Activated CD4-positive, alpha-beta T cell treated with anti-CD3 and anti-CD28 coated beads, Interleukin-2, amount 50 U/mL, for 1 hour (primary cell): ENCODE data around the gene CERS1.
A peak's percentile ranks its signal among the peaks of the same experiment; 100 is the strongest.

Source experiments
- DNase-seq: peaks from one replicate; pipeline ENCODE4 v3.0.0-alpha.2; 2020

The CERS1 gene

DNA sequence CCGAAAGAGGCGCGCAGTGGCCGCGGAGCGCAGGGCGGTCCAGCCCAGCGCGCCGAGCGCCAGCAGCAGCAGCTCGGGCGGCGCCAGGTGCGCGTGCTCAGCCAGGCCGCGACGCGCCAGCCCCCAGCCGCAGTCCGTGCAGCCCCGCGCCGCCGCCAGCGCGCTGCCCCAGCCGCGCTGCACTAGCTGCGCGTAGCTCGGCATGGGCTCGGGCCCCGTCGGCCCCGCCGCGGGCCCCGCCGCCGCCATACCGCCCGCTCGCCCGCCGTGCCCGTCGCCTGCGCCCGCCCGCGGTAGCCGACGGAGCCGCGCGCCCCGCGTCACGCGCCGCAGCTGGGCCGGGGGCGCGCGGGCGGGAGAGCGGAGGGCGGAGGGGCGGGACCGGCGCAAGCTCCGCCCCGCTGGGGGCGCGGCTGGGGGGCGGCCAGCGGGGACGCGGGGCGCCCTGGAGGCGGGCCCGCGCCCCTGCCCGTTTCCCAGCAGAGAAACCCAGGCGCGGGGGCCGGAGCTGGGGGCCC, at the start of gene CERS1:
Gene CERS1 (minus strand): TSS at position 335 of the 518 bp plus-strand sequence. CDS start 86 bp downstream, at position 249.
- DNase-seq, result no peak

DNA sequence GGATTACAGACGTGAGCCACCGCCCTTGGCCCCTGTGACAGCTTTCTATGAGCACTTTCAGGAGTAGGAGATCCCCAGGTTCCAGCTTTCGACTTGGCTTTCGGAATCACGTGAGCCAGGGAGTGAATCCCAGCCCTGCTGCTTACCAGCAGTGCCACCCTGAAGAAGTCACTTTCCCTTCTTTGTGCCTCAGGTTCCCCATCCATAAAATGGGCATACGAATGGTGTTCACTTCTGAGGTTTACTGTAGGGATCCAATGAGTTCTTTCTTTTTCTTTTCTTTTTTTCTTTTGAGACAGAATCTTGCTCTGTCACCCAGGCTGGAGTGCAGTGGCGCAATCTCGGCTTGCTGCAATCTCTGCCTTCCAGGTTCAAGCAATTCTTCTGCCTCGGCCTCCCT, 49.3 kb upstream of the CERS1 start:
- DNase-seq, result no peak

GRCh38 chr19:18943465-18943864, 47.5 kb upstream of the CERS1 start:
- DNase-seq, result no peak

DNA sequence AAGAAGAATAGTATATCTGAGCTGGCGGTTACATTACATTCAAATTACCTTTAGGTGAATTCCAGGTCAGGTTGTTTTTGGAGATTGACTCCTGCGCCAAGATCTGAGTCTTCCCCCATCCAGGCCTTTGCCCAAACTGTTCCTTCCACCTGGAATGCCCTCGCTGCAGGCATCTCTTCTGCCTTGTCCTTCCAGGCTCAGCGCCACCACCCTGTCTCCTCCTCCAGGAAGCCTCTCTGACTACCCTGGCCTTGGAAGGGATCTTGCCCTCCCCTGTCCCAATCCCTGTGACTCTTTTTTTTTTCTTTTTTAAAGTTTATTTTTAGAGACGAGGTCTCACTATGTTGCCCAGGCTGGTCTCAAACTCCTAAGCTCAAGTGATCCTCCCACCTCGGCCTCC, 46.7 kb upstream of the CERS1 start:
- no peak for DNase-seq

DNA sequence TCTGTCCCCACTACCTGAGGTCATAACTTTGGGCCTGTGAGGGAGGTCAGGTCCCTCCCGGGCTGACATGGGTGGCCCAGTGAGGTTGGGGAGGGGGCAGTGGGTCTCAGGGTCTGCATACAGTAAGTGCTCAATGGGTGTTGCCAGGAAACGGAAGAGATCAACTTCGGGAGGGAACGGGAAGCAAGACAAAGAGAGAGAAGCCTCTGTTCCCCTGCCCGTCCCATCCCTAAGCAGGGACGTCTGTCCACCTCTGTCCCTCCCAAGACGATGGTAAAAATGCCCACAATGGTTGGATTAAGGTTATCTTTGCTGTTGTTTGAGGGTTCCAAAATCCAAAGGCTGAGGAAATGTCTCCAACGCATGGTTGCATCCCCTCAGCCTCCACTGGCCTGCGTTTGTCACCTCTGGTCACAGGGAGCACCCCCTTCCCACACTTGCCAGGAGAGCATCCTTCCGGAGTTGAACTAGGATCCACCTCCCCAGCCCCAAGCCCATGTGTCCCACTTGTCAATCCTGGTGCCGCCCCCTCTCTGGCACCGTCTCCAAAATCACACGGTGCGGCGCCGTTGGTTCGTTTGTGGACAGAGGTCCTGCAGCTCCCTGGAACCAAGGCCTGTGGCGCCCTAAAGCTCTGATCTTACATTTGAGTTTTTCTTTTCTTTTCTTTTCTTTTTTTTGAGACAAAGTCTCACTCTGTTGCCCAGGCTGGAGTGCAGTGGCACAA, 45.8 kb upstream of the CERS1 start:
- no peak for DNase-seq

- DNase-seq, result peak; percentile 76
Measured at GRCh38 chr19:18940769-18941627, 45.0 kb upstream of the CERS1 start, which contains the start of gene HOMER3. TSS of gene HOMER3 (minus strand) at chr19:18941217. CDS start at chr19:18938982, 2,235 bp downstream.

GRCh38 chr19:18939922-18940768, 44.2 kb upstream of the CERS1 start:
- no peak for DNase-seq

DNA sequence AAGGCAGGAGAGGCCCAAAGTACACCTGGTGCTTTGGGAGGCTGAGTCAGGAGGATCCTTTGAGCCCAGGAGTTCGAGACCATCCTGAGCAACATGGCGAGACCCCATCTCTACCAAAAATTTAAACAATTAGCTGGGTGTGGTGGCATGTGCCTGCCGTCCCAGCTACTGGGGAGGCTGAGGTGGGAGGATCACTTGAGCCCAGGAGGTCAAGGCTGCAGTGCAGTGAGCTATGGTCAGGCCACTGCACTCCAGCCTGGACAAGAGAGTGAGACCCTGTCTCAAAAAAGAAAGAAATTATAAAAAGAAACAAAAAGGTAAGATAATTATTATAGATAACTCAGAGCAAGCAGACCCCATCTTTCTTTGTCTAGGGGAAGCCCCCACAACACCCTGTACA, 43.2 kb upstream of the CERS1 start:
- no peak for DNase-seq

DNA sequence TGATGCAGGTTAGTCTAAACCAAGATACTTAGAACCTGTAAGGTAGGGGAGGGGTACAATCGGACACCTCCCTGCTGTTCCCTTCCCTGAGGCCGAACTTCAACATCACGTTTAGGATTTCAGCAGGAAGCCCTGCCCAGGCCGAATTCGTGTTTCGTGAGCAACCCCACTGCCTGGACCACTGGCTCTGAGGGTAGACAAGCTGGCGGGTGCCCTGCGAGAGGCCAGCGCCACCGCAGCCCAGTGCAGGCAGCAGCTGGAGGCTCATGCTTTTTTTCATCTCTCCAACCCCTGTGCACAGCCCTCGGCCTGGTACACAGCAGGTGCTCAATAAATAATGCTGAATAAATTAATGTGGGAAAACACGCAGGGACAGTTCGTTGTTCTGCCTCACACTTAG, 37.3 kb upstream of the CERS1 start:
- DNase-seq, result no peak

DNA sequence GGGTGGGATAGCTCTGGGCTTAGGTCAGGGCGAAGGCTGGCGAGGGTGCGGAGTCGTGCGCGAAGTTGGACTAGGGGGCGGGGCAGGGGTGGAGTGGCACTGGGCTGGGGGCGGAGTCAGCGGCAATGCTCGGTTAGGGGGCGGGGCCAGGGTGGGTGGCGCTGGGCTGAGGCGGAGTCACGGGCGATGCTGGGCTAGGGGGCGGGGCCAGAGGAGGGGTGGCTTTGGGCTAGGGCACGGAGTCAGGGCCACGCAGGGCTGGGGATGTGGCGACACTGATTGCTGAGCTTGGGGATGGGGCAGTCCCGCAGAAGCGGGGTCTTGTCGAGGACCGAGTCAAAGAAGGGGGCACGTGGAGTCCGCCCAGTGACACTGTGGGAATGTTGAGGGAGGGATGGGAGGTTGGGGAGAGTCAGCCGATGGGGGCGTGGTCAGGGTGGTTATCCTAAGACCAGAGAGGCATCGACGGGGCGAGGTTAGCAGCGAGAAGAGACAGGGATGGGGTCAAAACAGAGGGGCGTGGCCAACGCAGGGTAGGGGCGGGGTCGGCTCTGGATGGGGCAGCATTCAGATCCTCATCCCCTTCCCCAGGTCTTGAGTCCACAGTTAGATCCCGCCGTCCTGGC, 36.4 kb upstream of the CERS1 start:
- DNase-seq, result peak; percentile 91

DNA sequence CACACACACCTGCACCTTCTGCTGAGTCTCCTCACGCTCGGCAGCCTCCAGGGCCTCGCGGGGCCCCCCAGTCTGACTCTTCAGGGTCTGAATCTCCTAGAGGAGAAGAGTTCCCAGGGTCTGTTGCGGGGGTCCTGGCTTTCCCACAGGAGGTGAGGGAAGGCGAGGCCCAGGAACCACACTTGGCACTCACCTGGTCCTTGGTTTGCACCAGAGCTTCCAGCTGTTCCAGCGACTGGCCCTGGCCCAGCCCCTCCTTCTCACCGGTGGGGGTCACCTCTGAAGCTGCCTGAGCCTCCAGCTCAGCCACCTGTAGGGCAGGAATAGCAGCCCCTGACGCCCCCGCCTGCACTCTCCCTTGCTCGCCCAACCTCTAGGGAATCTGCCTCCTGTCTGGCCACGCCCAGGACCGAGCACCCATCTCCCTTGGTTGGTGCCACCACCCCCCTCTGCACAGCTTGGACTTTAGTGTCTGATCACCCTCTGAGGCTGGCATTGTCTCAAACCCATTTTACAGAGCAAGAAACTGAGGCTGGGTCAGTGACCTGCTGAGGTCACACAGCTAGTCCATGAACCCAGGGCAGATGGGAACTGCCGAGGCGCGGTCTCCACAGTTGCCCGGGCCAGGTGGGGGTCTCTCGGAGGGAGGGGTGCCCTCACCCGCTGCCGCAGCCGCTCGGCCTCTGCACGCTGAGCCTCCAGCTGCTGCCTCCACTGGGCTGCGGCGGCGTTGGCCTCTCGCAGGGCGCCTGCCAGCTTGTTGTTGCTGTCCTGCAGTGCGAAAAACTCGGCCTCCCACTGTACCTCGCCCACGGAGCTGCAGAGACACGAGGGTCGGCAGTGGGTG, 35.6 kb upstream of the CERS1 start:
- no peak for DNase-seq

- DNase-seq, result no peak
Measured at GRCh38 chr19:18929311-18929710, 33.4 kb upstream of the CERS1 start.

GRCh38 chr19:18928018-18928805, 32.3 kb upstream of the CERS1 start:
- DNase-seq, result no peak

DNA sequence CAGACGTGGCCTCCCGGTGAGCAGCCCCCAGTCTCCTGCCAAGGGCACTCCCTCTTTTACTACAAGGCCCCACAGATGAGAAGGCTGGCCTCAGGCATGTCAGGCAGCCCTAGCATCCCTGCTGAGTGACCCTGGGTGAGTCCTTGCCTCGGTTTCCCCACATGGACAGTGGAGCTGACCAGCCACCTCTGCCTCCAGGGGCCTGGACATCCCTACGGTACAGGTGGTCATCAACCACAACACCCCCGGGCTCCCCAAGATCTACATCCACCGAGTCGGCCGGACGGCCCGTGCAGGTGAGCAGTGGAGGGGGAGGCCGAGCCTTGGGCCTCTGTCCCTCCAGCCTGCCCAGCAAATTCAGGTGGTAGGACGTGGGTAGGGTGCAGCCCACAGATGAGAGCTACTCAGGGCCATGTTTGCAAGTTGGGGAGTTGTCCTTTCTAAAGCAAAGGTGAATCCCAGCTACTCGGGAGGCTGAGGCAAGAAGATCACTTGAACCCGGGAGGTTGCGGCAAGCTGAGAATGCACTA, 28.8 kb upstream of the CERS1 start:
- DNase-seq, result no peak

- no peak for DNase-seq
Measured at GRCh38 chr19:18922228-18922985, 26.4 kb upstream of the CERS1 start.

- DNase-seq, result no peak
Measured at GRCh38 chr19:18921593-18921992, 25.6 kb upstream of the CERS1 start.

DNA sequence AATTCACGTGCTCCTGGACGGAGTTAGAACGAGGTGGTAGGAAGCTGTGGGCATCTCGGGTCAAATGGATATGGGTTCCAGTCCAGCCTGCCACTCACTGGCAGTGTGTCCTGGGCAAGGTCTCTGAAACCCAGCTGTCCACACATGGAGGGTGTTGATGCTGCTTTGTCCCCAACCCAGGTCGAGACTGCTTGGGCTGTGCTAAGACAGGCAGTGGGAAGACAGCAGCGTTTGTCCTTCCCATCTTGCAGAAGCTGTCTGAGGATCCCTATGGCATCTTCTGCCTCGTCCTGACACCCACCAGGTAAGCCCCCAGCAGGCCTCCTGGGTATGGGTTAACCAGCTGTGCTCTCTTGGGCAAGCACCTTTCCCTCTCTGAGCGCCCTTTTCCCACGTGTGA, 24.4 kb upstream of the CERS1 start:
- no peak for DNase-seq

DNA sequence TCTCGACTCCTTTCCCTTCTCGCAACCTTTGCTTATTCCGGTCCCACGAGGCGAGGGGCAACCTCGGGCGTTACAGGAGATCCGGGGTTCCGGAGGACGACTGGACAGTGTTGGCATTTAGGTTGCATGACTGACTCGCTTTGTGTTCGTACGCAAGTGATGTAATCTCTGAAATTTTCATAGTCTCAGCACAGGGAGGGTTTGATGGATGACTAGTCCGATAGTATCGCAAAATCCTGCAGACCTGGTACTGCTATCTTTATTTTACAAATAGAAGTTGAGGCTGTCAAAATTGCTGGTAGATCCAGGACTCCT, 23.9 kb upstream of the CERS1 start:
- DNase-seq, result no peak

DNA sequence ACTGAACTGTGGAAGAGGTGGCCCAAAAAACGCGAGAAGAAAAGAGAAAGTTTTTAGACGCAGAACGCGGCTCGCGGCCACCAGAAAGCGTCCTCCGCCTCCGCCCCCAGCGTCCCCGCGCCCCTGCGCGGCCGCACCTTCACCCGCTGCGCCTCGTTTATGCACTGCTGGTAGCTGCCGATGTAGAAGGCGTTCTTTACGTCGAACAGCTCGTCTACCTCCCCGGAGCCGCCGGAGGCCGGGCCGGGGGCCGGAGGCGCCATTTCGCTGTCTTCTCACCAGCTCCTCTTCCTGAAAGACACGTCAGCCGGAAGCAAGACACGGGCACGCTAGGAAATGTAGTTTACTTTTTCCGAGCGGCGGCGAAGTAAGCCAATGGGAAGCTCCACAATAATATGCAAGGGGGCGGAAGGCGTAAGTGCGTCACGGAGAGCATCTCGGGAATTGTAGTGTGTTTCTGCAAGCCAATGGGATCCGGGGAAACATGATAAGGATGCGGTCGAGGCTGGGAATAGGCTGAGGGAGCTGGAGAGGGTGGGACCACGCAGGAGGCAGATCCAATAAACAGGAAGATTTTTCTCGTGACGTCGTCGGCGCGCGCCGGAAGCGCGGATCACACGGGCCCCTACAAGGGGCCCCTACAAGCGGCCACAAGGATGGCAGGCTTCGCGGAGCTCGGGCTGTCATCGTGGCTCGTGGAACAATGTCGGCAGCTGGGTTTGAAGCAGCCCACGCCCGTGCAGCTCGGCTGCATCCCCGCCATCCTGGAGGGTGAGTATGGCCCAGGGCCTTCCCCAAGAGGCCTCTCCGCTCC, 23.3 kb upstream of the CERS1 start, which contains the start of the genes COPE and DDX49:
Gene COPE (minus strand): TSS at position 302 of the 814 bp plus-strand sequence. CDS start 39 bp downstream, at position 263.
Gene DDX49 (plus strand): TSS at position 630 of the 814 bp plus-strand sequence. CDS start 27 bp downstream, at position 657.
- peak; percentile 98 for DNase-seq
